ENCODE data around the gene ERBB3. TPM values are rescaled to one million over a fixed set of nuclear protein-coding genes. Genes with fewer than 3 reads are reported as not detected.

The ERBB3 gene
- total and polyA plus RNA-seq, 2 of the 4 experiments (the other 2 are of a cell fraction) = 1.4 to 2.2 TPM

DNA sequence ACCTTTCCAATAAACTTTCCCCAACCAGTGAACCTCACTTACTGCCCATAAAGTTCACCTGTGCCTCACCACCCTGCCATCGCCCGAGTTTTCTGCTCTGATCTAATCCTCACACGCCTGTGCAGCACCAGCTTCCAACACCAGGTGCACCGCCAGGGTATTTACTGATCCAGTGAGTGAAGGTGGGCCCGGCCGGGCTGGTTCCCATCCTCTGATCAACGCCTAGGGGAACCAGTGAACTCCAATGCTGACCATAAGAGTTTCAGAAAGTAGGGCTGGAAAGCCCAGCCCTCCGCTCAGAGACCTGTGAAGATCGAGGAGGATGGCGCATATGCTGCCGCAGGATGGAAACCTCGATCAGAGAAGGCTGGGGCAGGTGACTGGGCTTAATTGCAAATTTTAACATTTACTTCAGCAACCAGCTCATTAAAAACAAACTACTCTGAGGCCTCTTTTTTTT lies 71.7 kb downstream of the ERBB3 start:
- Histone ChIP-seq H2AK5ac (ENCODE audit: low read depth, low read length) (peak overlapping the region; percentile 94), H2AFZ (replicated peaks; ENCODE audit: low read length, poor library complexity) (peak overlapping the region; percentile 93), H3K14ac (replicated peaks; ENCODE audit: low read depth, low read length) (peak overlapping the region; percentile 72), H3K79me1 (ENCODE audit: low read depth in 1 of 2, low read length in 2 of 2) (peaks cover 22 to 47% of the 10 kb centered on the region in 2 experiments), H4K91ac (ENCODE audit: insufficient read depth, low read depth, low read length) (peak overlapping the region; percentile 61), H3K56ac (ENCODE audit: extremely low read depth, insufficient read depth, low read length) (peak overlapping the region; percentile 63), H3K18ac (ENCODE audit: low read depth, low read length) (no peak overlapping the region), H2BK120ac (ENCODE audit: low read depth, low read length) (peak overlapping the region; percentile 57), H3K4ac (ENCODE audit: low read depth, low read length) (peak overlapping the region; percentile 88), H3K4me3 (ENCODE audit: insufficient read depth, low read depth, low read length) (peak overlapping the region; percentile 66), H3K27ac (ENCODE audit: insufficient read depth, low read length) (peak overlapping the region; percentile 60), H4K5ac (ENCODE audit: low read depth, low read length) (peak overlapping the region; percentile 91), H3K27me3 (ENCODE audit: control insufficient read depth, insufficient read depth, low read length) (no peaks in the 10 kb centered on the region), H2BK5ac (ENCODE audit: low read depth, low read length, poor library complexity, severe bottlenecking) (peak overlapping the region; percentile 38), H2BK15ac (ENCODE audit: low read depth, low read length) (peak overlapping the region; percentile 88; the same call in 2 of the 3 replicates), H4K8ac (ENCODE audit: low read depth in 2 of 2, low read length in 2 of 2) (peak overlapping the region; percentile 97 to 98), H2BK20ac (ENCODE audit: low read depth, low read length) (peak overlapping the region; percentile 2; the same call in 1 of the 2 replicates), H3K36me3 (ENCODE audit: control insufficient read depth, insufficient read depth, low read length) (peaks cover 7% of the 10 kb centered on the region), H3K9me1 (ENCODE audit: insufficient read depth, low read length) (peaks cover 17% of the 10 kb centered on the region), H3K23ac (ENCODE audit: low read depth, low read length) (peak overlapping the region; percentile 78), H3K9ac (ENCODE audit: low read depth, low read length) (peak overlapping the region; percentile 75), H4K20me1 (ENCODE audit: insufficient read depth, low read length) (no peaks in the 10 kb centered on the region), H2AK9ac (replicated peaks; ENCODE audit: low read depth, low read length, poor library complexity) (peak overlapping the region; percentile 100), H3K4me1 (ENCODE audit: control insufficient read depth, insufficient read depth, low read length) (peaks cover 10% of the 10 kb centered on the region), H3K4me2 (ENCODE audit: low read depth, low read length) (peak overlapping the region; percentile 83), H3K9me3 (ENCODE audit: control insufficient read depth, insufficient read depth, low read length) (no peaks in the 10 kb centered on the region)
- dilution Hi-C loops (cut with HindIII; ENCODE audit: low sequenced_read_pairs, unreplicated experiment) (no loop called here), in situ Hi-C loops (cut with MboI; ENCODE audit: low sequenced_read_pairs) (no loop called here), intact Hi-C loops (cut with micrococcal nuclease) (no loop called here)
- ChIA-PET CTCF (no interaction called here), POLR2A (ENCODE audit: unreplicated experiment) (interaction anchor here (0.6 kb wide), 1 partner anchor 14 kb away, joined by 3 read pairs; no protein-coding TSS in a partner anchor)
- 0% methylated on average over 1 of the region's 12 CpGs; no CpG with 5 or more reads in 1 of the 2 experiments for WGBS, 2 experiments (ENCODE audit: extremely low coverage in 2 of 2, insufficient read length in 1 of 2)
- no TSS peak for BruUV-seq (replicated peaks)
- TF ChIP-seq, protein P1, sequence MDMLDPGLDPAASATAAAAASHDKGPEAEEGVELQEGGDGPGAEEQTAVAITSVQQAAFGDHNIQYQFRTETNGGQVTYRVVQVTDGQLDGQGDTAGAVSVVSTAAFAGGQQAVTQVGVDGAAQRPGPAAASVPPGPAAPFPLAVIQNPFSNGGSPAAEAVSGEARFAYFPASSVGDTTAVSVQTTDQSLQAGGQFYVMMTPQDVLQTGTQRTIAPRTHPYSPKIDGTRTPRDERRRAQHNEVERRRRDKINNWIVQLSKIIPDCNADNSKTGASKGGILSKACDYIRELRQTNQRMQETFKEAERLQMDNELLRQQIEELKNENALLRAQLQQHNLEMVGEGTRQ (IDR thresholded peaks at IDR 0.05; ENCODE audit: low read depth, low read length) = no peak
- no peak for TF ChIP-seq MAFK (IDR thresholded peaks at IDR 0.05; ENCODE audit: low read depth, low read length)
- TF ChIP-seq, protein P2, sequence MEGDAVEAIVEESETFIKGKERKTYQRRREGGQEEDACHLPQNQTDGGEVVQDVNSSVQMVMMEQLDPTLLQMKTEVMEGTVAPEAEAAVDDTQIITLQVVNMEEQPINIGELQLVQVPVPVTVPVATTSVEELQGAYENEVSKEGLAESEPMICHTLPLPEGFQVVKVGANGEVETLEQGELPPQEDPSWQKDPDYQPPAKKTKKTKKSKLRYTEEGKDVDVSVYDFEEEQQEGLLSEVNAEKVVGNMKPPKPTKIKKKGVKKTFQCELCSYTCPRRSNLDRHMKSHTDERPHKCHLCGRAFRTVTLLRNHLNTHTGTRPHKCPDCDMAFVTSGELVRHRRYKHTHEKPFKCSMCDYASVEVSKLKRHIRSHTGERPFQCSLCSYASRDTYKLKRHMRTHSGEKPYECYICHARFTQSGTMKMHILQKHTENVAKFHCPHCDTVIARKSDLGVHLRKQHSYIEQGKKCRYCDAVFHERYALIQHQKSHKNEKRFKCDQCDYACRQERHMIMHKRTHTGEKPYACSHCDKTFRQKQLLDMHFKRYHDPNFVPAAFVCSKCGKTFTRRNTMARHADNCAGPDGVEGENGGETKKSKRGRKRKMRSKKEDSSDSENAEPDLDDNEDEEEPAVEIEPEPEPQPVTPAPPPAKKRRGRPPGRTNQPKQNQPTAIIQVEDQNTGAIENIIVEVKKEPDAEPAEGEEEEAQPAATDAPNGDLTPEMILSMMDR (conservative IDR thresholded peaks at IDR 0.05; ENCODE audit: low read depth, low read length) = peak; percentile 6; the same call in 1 of the 2 replicates
- TF ChIP-seq FOS (IDR thresholded peaks at IDR 0.05; ENCODE audit: low read depth, low read length) = no peak
- DNase-seq (no peak), ATAC-seq (ENCODE audit: low read depth) (peak; percentile 5)

All from IMR-90 (cell line).